ENCODE data around the gene DNM3.

Gene DNM3

GRCh38 chr1:172420385-172420784 lies 579.1 kb downstream of the DNM3 start, which contains the start of gene C1orf105:
C1orf105 (plus strand) TSS chr1:172420685; CDS start chr1:172420886, 201 bp downstream.
- no peak within 1 kb of the TSS for H3K4me3 ChIP-seq (ENCODE audit: low read depth, low read length)
- DNase-seq (ENCODE audit: low read depth): no peak
- TF ChIP-seq, protein P1, sequence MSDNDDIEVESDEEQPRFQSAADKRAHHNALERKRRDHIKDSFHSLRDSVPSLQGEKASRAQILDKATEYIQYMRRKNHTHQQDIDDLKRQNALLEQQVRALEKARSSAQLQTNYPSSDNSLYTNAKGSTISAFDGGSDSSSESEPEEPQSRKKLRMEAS (IDR thresholded peaks at IDR 0.05; ENCODE audit: low read depth, low read length): no peak
- TF ChIP-seq MYC (IDR thresholded peaks at IDR 0.05; ENCODE audit: low read depth, low read length) (no peak), POLR2A (IDR thresholded peaks at IDR 0.05; ENCODE audit: extremely low read depth, insufficient read length) (no peak)
- TF ChIP-seq, protein P2, sequence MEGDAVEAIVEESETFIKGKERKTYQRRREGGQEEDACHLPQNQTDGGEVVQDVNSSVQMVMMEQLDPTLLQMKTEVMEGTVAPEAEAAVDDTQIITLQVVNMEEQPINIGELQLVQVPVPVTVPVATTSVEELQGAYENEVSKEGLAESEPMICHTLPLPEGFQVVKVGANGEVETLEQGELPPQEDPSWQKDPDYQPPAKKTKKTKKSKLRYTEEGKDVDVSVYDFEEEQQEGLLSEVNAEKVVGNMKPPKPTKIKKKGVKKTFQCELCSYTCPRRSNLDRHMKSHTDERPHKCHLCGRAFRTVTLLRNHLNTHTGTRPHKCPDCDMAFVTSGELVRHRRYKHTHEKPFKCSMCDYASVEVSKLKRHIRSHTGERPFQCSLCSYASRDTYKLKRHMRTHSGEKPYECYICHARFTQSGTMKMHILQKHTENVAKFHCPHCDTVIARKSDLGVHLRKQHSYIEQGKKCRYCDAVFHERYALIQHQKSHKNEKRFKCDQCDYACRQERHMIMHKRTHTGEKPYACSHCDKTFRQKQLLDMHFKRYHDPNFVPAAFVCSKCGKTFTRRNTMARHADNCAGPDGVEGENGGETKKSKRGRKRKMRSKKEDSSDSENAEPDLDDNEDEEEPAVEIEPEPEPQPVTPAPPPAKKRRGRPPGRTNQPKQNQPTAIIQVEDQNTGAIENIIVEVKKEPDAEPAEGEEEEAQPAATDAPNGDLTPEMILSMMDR (IDR thresholded peaks at IDR 0.05; ENCODE audit: low read depth, low read length): no peak

DNA sequence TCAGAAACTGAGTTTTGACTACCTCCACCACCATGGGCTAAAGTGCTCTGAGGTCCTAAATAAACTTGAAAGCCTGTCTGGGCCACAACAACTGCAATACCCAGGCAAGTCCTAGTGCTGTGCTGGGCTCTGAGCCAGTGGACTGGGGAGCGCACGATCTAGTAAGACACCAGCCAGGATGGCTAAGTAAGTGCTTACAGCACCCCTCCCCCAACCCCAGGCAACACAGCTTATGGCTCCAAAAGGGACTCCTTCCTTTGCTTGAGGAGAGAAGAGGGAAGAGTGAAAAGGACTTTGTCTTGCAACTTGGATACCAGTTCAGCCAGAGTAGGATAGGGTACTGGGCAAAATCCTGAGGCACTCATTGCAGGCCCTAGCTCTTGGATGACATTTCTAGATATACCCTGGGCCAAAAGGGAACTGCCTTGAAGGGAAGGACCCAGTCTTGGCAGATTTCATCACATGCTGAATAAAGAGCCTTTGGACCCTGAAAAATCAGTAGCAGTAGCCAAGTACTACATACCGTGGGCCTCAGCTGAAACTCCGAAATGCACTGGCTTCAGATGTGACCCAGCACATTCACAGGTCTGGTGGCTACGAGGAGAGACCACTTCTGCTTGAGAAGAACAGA lies 580.8 kb downstream of the DNM3 start:
- no peak overlapping the region for H3K4me3 ChIP-seq (ENCODE audit: low read depth, low read length)
- DNase-seq (ENCODE audit: low read depth): no peak
- no peak for TF ChIP-seq POLR2A (IDR thresholded peaks at IDR 0.05; ENCODE audit: extremely low read depth, insufficient read length)
- TF ChIP-seq, protein P2 (IDR thresholded peaks at IDR 0.05; ENCODE audit: low read depth, low read length): no peak
- TF ChIP-seq, protein P1 (IDR thresholded peaks at IDR 0.05; ENCODE audit: low read depth, low read length): no peak
- no peak for TF ChIP-seq MYC (IDR thresholded peaks at IDR 0.05; ENCODE audit: low read depth, low read length)

GRCh38 chr1:172423336-172423735 lies 582.0 kb downstream of the DNM3 start:
- H3K4me3 ChIP-seq (ENCODE audit: low read depth, low read length): no peak overlapping the region
- DNase-seq (ENCODE audit: low read depth): no peak
- no peak for TF ChIP-seq POLR2A (IDR thresholded peaks at IDR 0.05; ENCODE audit: extremely low read depth, insufficient read length)
- TF ChIP-seq, protein P2 (IDR thresholded peaks at IDR 0.05; ENCODE audit: low read depth, low read length): no peak
- TF ChIP-seq MYC (IDR thresholded peaks at IDR 0.05; ENCODE audit: low read depth, low read length): no peak
- TF ChIP-seq, protein P1 (IDR thresholded peaks at IDR 0.05; ENCODE audit: low read depth, low read length): no peak

DNA sequence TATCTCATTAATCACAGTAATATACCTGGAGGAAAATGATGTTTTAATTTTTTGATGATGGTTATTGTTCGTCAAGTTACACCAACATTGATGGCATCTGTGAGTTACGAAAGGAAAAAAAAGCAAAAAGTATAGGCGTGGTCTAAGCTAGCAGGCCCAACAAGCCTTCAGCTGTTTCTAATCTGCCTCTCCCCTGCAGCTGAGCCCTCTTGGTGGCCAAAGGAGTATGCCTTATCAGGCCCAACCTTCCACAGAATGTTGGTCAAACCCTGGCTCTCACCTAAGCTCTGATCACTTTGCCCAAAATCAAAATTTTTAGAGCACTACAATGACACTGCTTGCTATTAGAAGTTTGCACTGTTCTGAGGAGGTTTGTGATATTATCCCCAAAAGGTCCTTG lies 584.0 kb downstream of the DNM3 start:
- DNase-seq (ENCODE audit: low read depth): no peak
- H3K4me3 ChIP-seq (ENCODE audit: low read depth, low read length): no peak overlapping the region
- TF ChIP-seq POLR2A (IDR thresholded peaks at IDR 0.05; ENCODE audit: extremely low read depth, insufficient read length): no peak
- TF ChIP-seq, protein P2 (IDR thresholded peaks at IDR 0.05; ENCODE audit: low read depth, low read length): no peak
- no peak for TF ChIP-seq MYC (IDR thresholded peaks at IDR 0.05; ENCODE audit: low read depth, low read length)
- TF ChIP-seq, protein P1 (IDR thresholded peaks at IDR 0.05; ENCODE audit: low read depth, low read length): no peak

DNA sequence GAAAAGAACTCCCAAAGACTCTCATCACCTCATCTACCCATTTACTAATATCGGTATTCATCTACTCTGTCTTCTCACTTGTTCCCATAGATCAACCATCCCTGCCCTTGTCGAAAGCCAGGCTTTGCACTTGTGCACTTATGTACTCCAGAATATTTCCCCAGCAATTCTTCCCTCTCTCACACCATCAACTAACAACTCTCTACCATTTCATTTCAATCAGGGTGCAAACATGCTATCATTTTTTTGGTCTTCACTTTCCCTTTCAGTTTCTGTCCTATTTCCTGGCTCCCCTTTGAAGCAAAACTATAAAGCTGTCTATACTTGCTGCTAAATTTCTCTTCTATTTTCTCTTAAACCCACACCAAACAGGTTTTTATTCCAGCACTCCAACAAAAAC lies 585.9 kb downstream of the DNM3 start:
- DNase-seq (ENCODE audit: low read depth): no peak
- TF ChIP-seq MYC (IDR thresholded peaks at IDR 0.05; ENCODE audit: low read depth, low read length) (no peak), POLR2A (IDR thresholded peaks at IDR 0.05; ENCODE audit: extremely low read depth, insufficient read length) (no peak)
- TF ChIP-seq, protein P2 (IDR thresholded peaks at IDR 0.05; ENCODE audit: low read depth, low read length): no peak
- TF ChIP-seq, protein P1 (IDR thresholded peaks at IDR 0.05; ENCODE audit: low read depth, low read length): no peak

More for the DNA sequence above, 585.9 kb downstream of the DNM3 start:
- H3K4me3 ChIP-seq (ENCODE audit: low read depth, low read length): no peak overlapping the region
